ENCODE data around the gene SBF2.

DNA sequence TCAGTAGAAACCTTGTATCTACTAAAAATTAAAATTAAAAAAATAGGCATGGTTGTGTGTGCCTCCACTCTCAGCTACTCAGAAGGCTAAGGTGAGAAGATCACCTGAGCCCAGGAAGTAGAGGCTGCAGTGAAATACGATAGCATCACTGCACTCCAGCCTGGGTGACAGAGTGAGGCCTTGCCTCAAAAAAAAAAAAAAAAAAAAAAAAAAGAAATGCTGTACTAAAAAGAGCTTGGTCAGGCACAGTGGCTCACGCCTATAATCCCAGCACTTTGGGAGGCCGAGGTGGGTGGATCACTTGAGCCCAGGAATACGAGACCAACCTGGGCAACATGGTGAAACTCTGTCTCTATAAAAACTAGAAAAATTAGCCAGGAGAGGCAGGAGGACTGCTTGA lies 36.5 kb downstream of the SBF2 start:
- no peak for TF ChIP-seq POLR2A (IDR thresholded peaks at IDR 0.05; ENCODE audit: low read depth, low read length)
- TF ChIP-seq POLR2AphosphoS5 (IDR thresholded peaks at IDR 0.05; ENCODE audit: low read depth, low read length) = no peak
